ENCODE measurements around the gene S1PR5. TPM values are rescaled to one million over a fixed set of nuclear protein-coding genes. Genes with fewer than 3 reads are reported as not detected.

The S1PR5 gene
- polyA plus RNA-seq, 1 donor (not counting 4 experiments of a cell fraction or from before 2014, with no cell fraction given) = 10.5 TPM

DNA sequence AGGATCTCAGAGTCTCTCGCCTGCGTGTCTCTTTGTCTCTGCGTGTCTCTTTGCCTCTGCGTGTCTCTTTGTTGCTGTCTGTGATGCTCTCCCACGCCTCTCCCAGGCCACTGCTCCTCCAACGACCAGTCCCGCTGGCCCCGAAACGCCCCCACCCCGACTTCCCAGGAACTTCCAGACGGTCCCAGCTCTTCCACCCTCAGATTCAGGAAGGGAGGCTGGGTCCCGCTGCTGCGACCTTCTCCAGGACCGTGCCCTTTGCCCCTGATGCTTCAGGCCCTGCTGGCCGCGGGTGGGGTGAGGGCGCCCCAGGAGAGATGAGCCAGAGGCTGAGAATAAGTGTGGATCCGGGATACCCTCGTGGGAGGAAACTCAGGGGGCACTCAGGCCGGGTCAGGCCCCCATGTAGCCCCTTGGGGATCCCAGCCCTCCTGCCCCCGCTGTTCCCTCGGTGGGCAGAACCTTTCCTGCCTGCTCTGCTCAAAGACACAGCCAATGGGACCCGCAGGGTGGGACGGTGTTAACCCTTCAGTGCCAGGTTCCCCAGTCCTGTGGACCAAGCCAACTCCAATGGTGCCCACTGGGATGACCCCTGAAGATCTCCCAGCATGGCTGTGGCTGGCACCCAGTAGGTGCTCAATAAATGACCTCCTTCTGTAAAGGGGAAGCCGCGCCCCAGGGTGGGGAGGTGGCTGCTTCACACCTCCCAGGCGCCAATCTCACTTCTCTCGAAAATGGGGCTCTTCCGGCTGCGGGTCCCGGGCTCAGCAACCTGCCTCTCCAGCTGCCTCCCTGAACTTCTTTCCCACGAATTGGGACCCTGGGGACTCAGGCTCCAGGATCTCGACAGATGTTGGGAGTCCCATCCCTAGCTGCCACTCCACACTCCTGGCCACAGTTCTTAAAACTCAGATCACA is 1.5 kb upstream of the S1PR5 start:
- Histone ChIP-seq H3K4me3 (ENCODE audit: control insufficient read depth in 2 of 3, extremely low read depth in 1 of 3, insufficient read depth in 2 of 3, low read depth in 1 of 3, low read length in 3 of 3) (peak overlapping the region in 1 of 3 experiments; percentile 55), H3K9ac (ENCODE audit: control insufficient read depth, extremely low read depth, insufficient read depth, low read length) (no peak overlapping the region), H2AFZ (ENCODE audit: control insufficient read depth, low read length) (peak overlapping the region; percentile 1), H3K9me1 (ENCODE audit: control insufficient read depth, extremely low read depth, insufficient read depth, low read length) (no peaks in the 10 kb centered on the region), H3K4me1 (ENCODE audit: control insufficient read depth, extremely low read depth, insufficient read depth, low read length) (peaks cover 42% of the 10 kb centered on the region), H3K27me3 (ENCODE audit: control insufficient read depth, extremely low read depth, insufficient read depth, low read length) (no peaks in the 10 kb centered on the region), H3K4me2 (ENCODE audit: control insufficient read depth, extremely low read depth, insufficient read depth, low read depth, low read length) (peak overlapping the region; percentile 96), H3K79me2 (ENCODE audit: control insufficient read depth, insufficient read depth, low read length) (peaks cover 30% of the 10 kb centered on the region), H4K20me1 (ENCODE audit: control insufficient read depth, extremely low read depth, insufficient read depth, low read length) (no peaks in the 10 kb centered on the region), H3K9me3 (ENCODE audit: control insufficient read depth, low read depth, low read length) (no peaks in the 10 kb centered on the region), H3K27ac (ENCODE audit: control insufficient read depth, insufficient read depth, low read length) (no peak overlapping the region), H3K36me3 (ENCODE audit: control insufficient read depth in 2 of 2, extremely low read depth in 1 of 2, insufficient read depth in 2 of 2, low read length in 2 of 2) (peaks cover 0 to 4% of the 10 kb centered on the region in 2 experiments)
- DNase-seq (ENCODE audit: low read depth, low spot score) (no peak), FAIRE-seq (no peak)
- dilution Hi-C loops (cut with MboI; ENCODE audit: extremely low pct_ligation_motif_present, low sequenced_read_pairs) = no loop called here
- no peak for TF ChIP-seq EZH2 (IDR thresholded peaks at IDR 0.05; ENCODE audit: low read length)
- TF ChIP-seq, protein P1, sequence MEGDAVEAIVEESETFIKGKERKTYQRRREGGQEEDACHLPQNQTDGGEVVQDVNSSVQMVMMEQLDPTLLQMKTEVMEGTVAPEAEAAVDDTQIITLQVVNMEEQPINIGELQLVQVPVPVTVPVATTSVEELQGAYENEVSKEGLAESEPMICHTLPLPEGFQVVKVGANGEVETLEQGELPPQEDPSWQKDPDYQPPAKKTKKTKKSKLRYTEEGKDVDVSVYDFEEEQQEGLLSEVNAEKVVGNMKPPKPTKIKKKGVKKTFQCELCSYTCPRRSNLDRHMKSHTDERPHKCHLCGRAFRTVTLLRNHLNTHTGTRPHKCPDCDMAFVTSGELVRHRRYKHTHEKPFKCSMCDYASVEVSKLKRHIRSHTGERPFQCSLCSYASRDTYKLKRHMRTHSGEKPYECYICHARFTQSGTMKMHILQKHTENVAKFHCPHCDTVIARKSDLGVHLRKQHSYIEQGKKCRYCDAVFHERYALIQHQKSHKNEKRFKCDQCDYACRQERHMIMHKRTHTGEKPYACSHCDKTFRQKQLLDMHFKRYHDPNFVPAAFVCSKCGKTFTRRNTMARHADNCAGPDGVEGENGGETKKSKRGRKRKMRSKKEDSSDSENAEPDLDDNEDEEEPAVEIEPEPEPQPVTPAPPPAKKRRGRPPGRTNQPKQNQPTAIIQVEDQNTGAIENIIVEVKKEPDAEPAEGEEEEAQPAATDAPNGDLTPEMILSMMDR (optimal IDR thresholded peaks at IDR 0.05 in 1 of 3, IDR thresholded peaks at IDR 0.05 in 1 of 3, conservative IDR thresholded peaks at IDR 0.05 in 1 of 3; ENCODE audit: extremely low read depth in 1 of 3, insufficient read depth in 2 of 3, low read length in 3 of 3) = no peak

DNA sequence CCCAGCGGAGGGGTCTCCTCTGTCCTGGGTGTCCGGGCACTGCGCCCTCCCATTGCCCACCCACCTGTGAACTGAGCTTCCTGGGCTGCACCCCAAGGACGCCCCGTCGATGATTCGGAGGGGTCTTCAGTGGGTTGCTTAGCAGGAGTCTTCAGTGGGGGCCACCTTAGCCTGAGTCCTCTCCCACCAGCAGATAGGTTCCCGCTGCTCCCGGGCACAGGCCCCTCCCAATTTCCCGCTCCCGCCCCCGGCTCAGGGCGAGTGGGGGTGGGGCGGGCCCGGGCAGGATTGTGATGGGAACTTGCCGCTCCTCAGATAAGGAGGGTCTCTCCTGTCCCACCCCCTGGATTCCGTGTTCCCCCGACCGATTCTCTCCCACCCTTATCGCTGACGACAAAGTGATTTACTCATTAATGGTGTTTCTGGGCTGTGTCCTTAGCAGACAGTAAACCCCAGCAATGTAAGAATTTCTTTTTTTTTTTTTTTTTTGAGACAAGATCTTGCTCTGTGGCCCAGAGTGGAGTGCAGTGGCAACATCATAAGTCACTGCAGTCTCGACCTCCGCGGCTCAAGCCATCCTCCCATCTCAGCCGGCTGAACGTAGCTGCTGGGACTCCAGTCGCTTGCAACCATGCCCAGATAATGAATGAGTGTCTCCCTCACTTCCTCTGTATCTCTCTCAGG is 655 bp upstream of the S1PR5 start:
- Histone ChIP-seq H3K9me1 (ENCODE audit: control insufficient read depth, extremely low read depth, insufficient read depth, low read length) (no peaks in the 10 kb centered on the region), H3K27me3 (ENCODE audit: control insufficient read depth, extremely low read depth, insufficient read depth, low read length) (no peaks in the 10 kb centered on the region), H3K9me3 (ENCODE audit: control insufficient read depth, low read depth, low read length) (no peaks in the 10 kb centered on the region), H3K4me1 (ENCODE audit: control insufficient read depth, extremely low read depth, insufficient read depth, low read length) (peaks cover 42% of the 10 kb centered on the region), H3K36me3 (ENCODE audit: control insufficient read depth in 2 of 2, extremely low read depth in 1 of 2, insufficient read depth in 2 of 2, low read length in 2 of 2) (peaks cover 5 to 12% of the 10 kb centered on the region in 2 experiments), H3K79me2 (ENCODE audit: control insufficient read depth, insufficient read depth, low read length) (peaks cover 37% of the 10 kb centered on the region), H3K9ac (ENCODE audit: control insufficient read depth, extremely low read depth, insufficient read depth, low read length) (peak overlapping the region; percentile 48), H3K4me2 (ENCODE audit: control insufficient read depth, extremely low read depth, insufficient read depth, low read depth, low read length) (peak overlapping the region; percentile 96), H3K4me3 (ENCODE audit: control insufficient read depth in 2 of 3, extremely low read depth in 1 of 3, insufficient read depth in 2 of 3, low read depth in 1 of 3, low read length in 3 of 3) (peak overlapping the region; percentile 55 to 86 (median 65)), H2AFZ (ENCODE audit: control insufficient read depth, low read length) (peak overlapping the region; percentile 37), H4K20me1 (ENCODE audit: control insufficient read depth, extremely low read depth, insufficient read depth, low read length) (no peaks in the 10 kb centered on the region), H3K27ac (ENCODE audit: control insufficient read depth, insufficient read depth, low read length) (no peak overlapping the region)
- DNase-seq (ENCODE audit: low read depth, low spot score) (no peak), FAIRE-seq (peak; percentile 71)
- no peak for TF ChIP-seq EZH2 (IDR thresholded peaks at IDR 0.05; ENCODE audit: low read length)
- TF ChIP-seq, protein P1 (optimal IDR thresholded peaks at IDR 0.05 in 1 of 3, IDR thresholded peaks at IDR 0.05 in 1 of 3, conservative IDR thresholded peaks at IDR 0.05 in 1 of 3; ENCODE audit: extremely low read depth in 1 of 3, insufficient read depth in 2 of 3, low read length in 3 of 3) = no peak
- dilution Hi-C loops (cut with MboI; ENCODE audit: extremely low pct_ligation_motif_present, low sequenced_read_pairs) = no loop called here
